ENCODE measurements around the gene SORCS2. TPM values are rescaled to one million over a fixed set of nuclear protein-coding genes. Genes with fewer than 3 reads are reported as not detected.

SORCS2 gene
- total RNA-seq, 1 experiment from 2014 or later, result 0.15 TPM

- POLR2A ChIA-PET, result no interaction called here
- no peaks in the 10 kb centered on the region for H3K9me3 ChIP-seq (ENCODE audit: control insufficient read depth, insufficient read depth, low read depth, low read length)
- intact Hi-C loops (cut with micrococcal nuclease; ENCODE audit: unreplicated experiment), result no loop called here
- in situ Hi-C loops (cut with HindIII; ENCODE audit: low pct_unique_long_range_greater_than_20kb, low sequenced_read_pairs), result no loop called here
- CTCF ChIA-PET, result no interaction called here
- H3K4me3 ChIP-seq (ENCODE audit: low read depth in 2 of 2, low read length in 2 of 2), result no peak overlapping the region
- BruUV-seq (replicated peaks), result no TSS peak
- no peak overlapping the region for H3K27ac ChIP-seq (ENCODE audit: low read length)
- no peak for DNase-seq (ENCODE audit: low read depth, low spot score)
- ATAC-seq, result no peak
- no peak for TF ChIP-seq CTCF (IDR thresholded peaks at IDR 0.05)
- TF ChIP-seq, protein P1, sequence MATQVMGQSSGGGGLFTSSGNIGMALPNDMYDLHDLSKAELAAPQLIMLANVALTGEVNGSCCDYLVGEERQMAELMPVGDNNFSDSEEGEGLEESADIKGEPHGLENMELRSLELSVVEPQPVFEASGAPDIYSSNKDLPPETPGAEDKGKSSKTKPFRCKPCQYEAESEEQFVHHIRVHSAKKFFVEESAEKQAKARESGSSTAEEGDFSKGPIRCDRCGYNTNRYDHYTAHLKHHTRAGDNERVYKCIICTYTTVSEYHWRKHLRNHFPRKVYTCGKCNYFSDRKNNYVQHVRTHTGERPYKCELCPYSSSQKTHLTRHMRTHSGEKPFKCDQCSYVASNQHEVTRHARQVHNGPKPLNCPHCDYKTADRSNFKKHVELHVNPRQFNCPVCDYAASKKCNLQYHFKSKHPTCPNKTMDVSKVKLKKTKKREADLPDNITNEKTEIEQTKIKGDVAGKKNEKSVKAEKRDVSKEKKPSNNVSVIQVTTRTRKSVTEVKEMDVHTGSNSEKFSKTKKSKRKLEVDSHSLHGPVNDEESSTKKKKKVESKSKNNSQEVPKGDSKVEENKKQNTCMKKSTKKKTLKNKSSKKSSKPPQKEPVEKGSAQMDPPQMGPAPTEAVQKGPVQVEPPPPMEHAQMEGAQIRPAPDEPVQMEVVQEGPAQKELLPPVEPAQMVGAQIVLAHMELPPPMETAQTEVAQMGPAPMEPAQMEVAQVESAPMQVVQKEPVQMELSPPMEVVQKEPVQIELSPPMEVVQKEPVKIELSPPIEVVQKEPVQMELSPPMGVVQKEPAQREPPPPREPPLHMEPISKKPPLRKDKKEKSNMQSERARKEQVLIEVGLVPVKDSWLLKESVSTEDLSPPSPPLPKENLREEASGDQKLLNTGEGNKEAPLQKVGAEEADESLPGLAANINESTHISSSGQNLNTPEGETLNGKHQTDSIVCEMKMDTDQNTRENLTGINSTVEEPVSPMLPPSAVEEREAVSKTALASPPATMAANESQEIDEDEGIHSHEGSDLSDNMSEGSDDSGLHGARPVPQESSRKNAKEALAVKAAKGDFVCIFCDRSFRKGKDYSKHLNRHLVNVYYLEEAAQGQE (IDR thresholded peaks at IDR 0.05; ENCODE audit: insufficient read depth in 1 of 2, low read depth in 2 of 2, low read length in 1 of 2), result no peak
- no peak for TF ChIP-seq POLR2AphosphoS5 (IDR thresholded peaks at IDR 0.05; ENCODE audit: low read depth, low read length)
- no peak for TF ChIP-seq SIN3A (IDR thresholded peaks at IDR 0.05; ENCODE audit: borderline replicate concordance, insufficient read depth, low read depth, low read length)
- no peak for TF ChIP-seq TCF7L2 (IDR thresholded peaks at IDR 0.05; ENCODE audit: low read depth, low read length)
- no peaks in the 10 kb centered on the region for H3K27me3 ChIP-seq (ENCODE audit: control insufficient read depth, insufficient read depth, low read length)
- no peaks in the 10 kb centered on the region for H3K4me1 ChIP-seq (ENCODE audit: control insufficient read depth, insufficient read depth, low read length)
- H3K36me3 ChIP-seq (ENCODE audit: control insufficient read depth, insufficient read depth, low read length), result no peaks in the 10 kb centered on the region
Measured at GRCh38 chr4:7623468-7623867, 431.1 kb downstream of the SORCS2 start.

DNA sequence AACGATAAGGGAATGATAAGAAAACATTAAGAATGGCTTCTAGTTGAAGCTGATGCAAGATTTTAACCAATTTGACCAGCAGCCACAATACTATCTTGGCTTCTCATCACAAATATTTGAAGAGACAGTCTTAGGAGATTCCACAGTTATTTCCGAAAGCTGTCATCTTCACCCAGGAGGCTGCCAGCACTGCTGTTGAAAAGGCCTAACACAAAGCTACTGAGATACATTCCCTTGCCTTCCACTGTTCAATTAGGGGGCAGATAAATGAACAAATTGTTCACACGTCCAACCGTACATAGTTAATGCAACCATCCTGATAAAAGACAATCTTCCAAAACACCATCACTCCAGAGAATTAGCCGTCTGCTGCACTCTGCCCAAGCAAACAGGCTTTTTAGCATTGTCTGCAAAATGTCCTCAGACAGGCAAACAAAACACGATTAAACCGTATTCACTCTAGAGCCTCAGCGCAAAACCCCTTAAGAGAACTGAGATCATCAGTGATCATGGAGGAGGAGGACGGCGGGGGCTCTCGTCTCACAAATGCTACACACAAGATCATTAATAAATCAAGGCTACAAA is 432.1 kb downstream of the SORCS2 start:
- Histone ChIP-seq H3K4me3 (ENCODE audit: low read depth in 2 of 2, low read length in 2 of 2) (no peak overlapping the region), H3K27me3 (ENCODE audit: control insufficient read depth, insufficient read depth, low read length) (no peaks in the 10 kb centered on the region), H3K9me3 (ENCODE audit: control insufficient read depth, insufficient read depth, low read depth, low read length) (no peaks in the 10 kb centered on the region), H3K27ac (ENCODE audit: low read length) (no peak overlapping the region), H3K4me1 (ENCODE audit: control insufficient read depth, insufficient read depth, low read length) (no peaks in the 10 kb centered on the region), H3K36me3 (ENCODE audit: control insufficient read depth, insufficient read depth, low read length) (no peaks in the 10 kb centered on the region)
- DNase-seq (ENCODE audit: low read depth, low spot score) (no peak), ATAC-seq (no peak)
- intact Hi-C loops (cut with micrococcal nuclease; ENCODE audit: unreplicated experiment) (no loop called here), in situ Hi-C loops (cut with HindIII; ENCODE audit: low pct_unique_long_range_greater_than_20kb, low sequenced_read_pairs) (no loop called here)
- ChIA-PET POLR2A (no interaction called here), CTCF (no interaction called here)
- TF ChIP-seq, protein P1 (IDR thresholded peaks at IDR 0.05; ENCODE audit: insufficient read depth in 1 of 2, low read depth in 2 of 2, low read length in 1 of 2), result no peak
- TF ChIP-seq SIN3A (IDR thresholded peaks at IDR 0.05; ENCODE audit: borderline replicate concordance, insufficient read depth, low read depth, low read length) (no peak), POLR2AphosphoS5 (IDR thresholded peaks at IDR 0.05; ENCODE audit: low read depth, low read length) (no peak), TCF7L2 (IDR thresholded peaks at IDR 0.05; ENCODE audit: low read depth, low read length) (no peak), CTCF (IDR thresholded peaks at IDR 0.05) (no peak)
- BruUV-seq (replicated peaks), result no TSS peak

All from Panc1 (cell line).